CD4-positive, alpha-beta T cell treated with Interleukin-17A for 4 hours (primary cell): Measurements from ENCODE around the gene HRC.

Experiments
- DNase-seq: peaks from one replicate; pipeline ENCODE4 v3.0.0-alpha.2; 2020; ENCODE audit warnings: mixed read lengths

Gene HRC

DNA sequence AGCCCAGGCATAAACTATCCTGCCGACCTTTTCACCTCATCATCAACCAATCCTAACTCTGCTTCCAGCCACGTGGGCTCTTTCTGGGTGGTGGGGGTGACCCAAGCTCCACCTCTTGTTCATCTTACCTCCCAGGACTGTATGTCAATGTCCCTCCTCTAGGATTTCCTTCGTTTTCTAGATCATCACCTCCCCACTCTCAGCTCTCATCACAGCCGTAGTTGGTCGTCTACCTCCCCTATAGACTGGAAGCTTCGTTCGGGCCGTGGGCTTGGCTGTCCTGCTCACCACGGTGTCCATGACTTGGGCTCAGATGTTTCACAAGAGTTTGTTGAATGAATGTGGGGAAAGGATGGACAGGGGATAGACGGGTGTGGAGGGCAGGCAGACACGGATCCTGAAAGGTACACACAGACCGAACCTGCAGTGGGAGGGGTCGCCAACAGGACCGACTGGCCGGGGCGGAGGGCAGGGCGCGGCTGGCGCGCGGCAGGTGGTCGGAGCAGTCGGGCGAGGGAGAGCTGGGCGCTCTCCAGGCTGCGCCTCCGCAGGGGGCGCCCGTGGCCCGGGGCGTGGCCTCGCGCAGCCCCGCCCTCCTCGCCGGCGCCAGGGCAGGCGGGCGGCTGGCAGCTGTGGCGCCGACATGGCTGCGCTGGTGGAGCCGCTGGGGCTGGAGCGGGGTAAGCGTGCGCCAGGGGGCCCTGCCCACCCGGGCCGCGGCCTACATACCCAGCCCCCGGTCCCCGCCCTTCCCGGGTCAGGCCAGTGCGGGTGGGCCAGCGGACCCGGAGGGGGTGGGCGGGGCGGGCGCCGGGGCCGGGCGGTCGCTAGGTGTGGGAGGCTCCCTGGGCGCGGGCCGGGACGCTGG is 41.2 kb downstream of the HRC start, which contains the start of gene LIN7B:
TSS of gene LIN7B (plus strand) at position 609 of the 868 bp plus-strand sequence. CDS start at position 644, 35 bp downstream.
- peak; percentile 80 for DNase-seq

GRCh38 chr19:49111218-49111998 is 43.8 kb downstream of the HRC start:
- no peak for DNase-seq

DNA sequence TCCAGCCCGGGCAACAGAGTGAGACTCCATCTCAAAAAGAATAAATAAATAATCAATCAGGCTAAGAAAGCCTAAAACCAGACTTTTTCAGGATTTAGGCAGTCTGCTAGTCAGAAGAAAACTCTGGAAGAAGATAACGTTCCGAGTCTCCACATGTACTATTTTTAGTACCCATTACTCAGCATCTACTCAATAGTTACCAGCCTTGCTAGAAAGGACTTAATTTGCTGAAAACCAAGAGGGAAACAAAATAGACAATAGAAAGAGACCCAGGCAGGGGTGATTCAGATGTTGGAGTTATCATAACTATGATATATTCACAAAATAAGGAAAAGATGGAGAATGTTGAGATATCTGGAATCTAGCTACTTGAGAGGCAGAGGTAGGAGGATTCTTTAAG is 44.6 kb downstream of the HRC start:
- DNase-seq: no peak

DNA sequence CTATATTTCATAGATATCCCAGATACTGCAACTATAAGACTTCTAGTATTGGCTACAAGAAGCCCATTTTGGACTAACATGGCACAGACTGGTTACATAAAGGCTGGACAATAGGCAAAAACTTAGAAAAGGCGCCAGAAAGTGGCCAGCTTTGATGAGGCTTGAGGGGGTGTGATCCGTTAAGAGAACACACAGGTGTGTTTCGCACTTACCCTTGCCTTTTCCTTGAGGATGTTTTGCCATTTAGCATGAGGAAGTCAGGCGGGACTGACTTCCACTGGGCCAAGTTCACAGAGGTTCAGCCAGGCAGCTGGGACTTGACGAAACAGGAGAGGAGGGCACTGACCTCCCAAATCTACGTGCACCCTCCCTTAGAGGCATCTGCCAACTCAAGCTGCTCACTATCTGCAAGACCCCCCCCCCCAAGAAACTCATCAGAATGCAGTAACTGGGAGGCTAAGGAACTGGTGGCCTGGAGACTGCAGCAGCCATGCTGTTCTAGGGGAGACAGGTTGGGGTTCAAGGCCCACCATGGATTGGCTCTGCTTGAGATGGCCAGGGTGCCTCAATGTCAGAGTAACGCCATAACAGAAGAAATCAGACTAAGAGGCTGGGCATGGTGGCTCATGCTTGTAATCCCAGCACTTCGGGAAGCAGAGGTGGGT is 45.5 kb downstream of the HRC start:
- no peak for DNase-seq

GRCh38 chr19:49109051-49109450 is 46.1 kb downstream of the HRC start:
- no peak for DNase-seq

GRCh38 chr19:49107625-49108459 is 47.4 kb downstream of the HRC start:
- no peak for DNase-seq

GRCh38 chr19:49106648-49107135 is 48.5 kb downstream of the HRC start:
- peak; percentile 79 for DNase-seq

DNA sequence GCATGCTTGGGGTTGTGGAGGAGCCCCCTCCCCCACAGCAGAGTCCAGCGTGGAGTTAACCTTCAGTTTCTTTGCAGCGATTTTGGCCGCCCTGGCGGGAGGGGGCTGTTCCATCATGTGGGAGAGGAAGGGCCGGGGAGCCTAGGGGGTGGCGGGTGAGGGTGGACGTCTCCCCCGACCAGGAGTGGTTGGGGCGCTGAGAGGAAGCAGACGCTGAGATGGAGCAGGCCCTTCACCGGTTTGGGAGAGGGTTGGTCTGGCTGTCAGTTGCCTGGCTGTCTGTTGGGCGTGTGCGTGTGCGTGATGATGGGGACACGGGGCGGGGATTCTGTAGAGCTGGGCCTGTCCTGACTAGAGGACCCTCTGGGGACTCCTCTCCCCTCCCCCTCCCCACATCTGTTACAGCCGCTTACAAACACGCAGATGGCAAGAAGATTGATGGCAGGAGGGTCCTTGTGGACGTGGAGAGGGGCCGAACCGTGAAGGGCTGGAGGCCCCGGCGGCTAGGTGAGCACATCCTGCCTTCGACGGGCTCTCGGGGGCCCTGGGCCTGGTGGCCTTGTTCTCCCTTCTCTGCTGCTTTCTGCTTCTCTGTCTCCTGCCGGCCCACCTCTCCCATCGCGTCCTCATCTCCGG is 50.8 kb downstream of the HRC start:
- DNase-seq: no peak

GRCh38 chr19:49103331-49104085 is 51.7 kb downstream of the HRC start:
- DNase-seq: no peak

GRCh38 chr19:49102303-49102702 is 52.9 kb downstream of the HRC start:
- no peak for DNase-seq
